Choroid plexus epithelial cell (primary cell): Measurements from ENCODE around the gene MAPK8.
"Not testable (repeated sequence)": the region's sequence is repeated elsewhere in the genome, so short reads cannot be mapped to it uniquely, and the experiment has no call there.

Experiments used
- DNase-seq: peaks from one replicate; pipeline ENCODE4 v3.0.0-alpha.2; 2010; ENCODE audit warnings: low read depth
- H3K4me3 ChIP-seq: 2 replicates; pipeline ENCODE4 v1.5.1; 2011; ENCODE audit warnings: low read depth, mild to moderate bottlenecking, control low read depth, low read length, moderate library complexity
- CTCF ChIP-seq: conservative IDR thresholded peaks from 2 replicates; pipeline ENCODE4 v1.5.1; 2011; ENCODE audit warnings: low read depth, mild to moderate bottlenecking, control low read depth, inconsistent platforms, low read length, moderate library complexity

Gene MAPK8

GRCh38 chr10:48343921-48344598 is 37.6 kb downstream of the MAPK8 start:
- no peak overlapping the region for H3K4me3 ChIP-seq
- peak; percentile 4 for DNase-seq
- no peak for TF ChIP-seq CTCF

GRCh38 chr10:48346248-48346647 is 39.8 kb downstream of the MAPK8 start:
- not testable (repeated sequence) for H3K4me3 ChIP-seq, DNase-seq
- peak; percentile 18 for TF ChIP-seq CTCF

- H3K4me3 ChIP-seq: not testable (repeated sequence)
Observed at GRCh38 chr10:48347539-48347938, 41.1 kb downstream of the MAPK8 start.

GRCh38 chr10:48347943-48348342 is 41.5 kb downstream of the MAPK8 start:
- DNase-seq, H3K4me3 ChIP-seq: not testable (repeated sequence)

More at GRCh38 chr10:48347539-48347938, 41.1 kb downstream of the MAPK8 start:
- not testable (repeated sequence) for DNase-seq

GRCh38 chr10:48353246-48353645 is 46.8 kb downstream of the MAPK8 start:
- no peak for DNase-seq
- TF ChIP-seq CTCF: no peak
- no peak overlapping the region for H3K4me3 ChIP-seq

- TF ChIP-seq CTCF: no peak
- DNase-seq: no peak
- no peak overlapping the region for H3K4me3 ChIP-seq
Observed at GRCh38 chr10:48357631-48358030, 51.2 kb downstream of the MAPK8 start.

- H3K4me3 ChIP-seq: no peak overlapping the region
- no peak for TF ChIP-seq CTCF
- DNase-seq: no peak
Observed at GRCh38 chr10:48358162-48358561, 51.7 kb downstream of the MAPK8 start.

- TF ChIP-seq CTCF: no peak
Observed at GRCh38 chr10:48358838-48359237, 52.4 kb downstream of the MAPK8 start.

More at GRCh38 chr10:48358838-48359237, 52.4 kb downstream of the MAPK8 start:
- no peak overlapping the region for H3K4me3 ChIP-seq
- DNase-seq: no peak
